Vagina (tissue), 2 donors: ENCODE results near the gene PCDHGB1. TPM values are rescaled to one million over a fixed set of nuclear protein-coding genes. Genes with fewer than 3 reads are reported as not detected.
A peak's percentile ranks its signal among the peaks of the same experiment; 100 is the strongest.
"Not testable (repeated sequence)": the region's sequence is repeated elsewhere in the genome, so short reads cannot be mapped to it uniquely, and the experiment has no call there.

Experiments used
- DNase-seq, 2 donors: peaks; one replicate each; pipeline ENCODE4 v3.0.0-alpha.2; 2017; ENCODE audit errors: extremely low spot score in 2 of 2
- H3K27ac ChIP-seq: fragments of 200-600 bp; sonication (generic); one replicate; pipeline ENCODE4 v1.5.1; 2019
- H3K27me3 ChIP-seq: fragments of 200-600 bp; sonication (generic); one replicate; pipeline ENCODE4 v1.5.1; 2019
- H3K36me3 ChIP-seq, 2 donors: fragments of 200-600 bp; sonication (generic); one replicate each; pipeline ENCODE4 v1.5.1; 2017 to 2019
- H3K4me1 ChIP-seq: fragments of 200-600 bp; sonication (generic); one replicate; pipeline ENCODE4 v1.5.1; 2019
- H3K4me3 ChIP-seq, 2 donors: fragments of 200-600 bp; sonication (generic); 1 replicate in 1 of 2; 2 replicates in 1 of 2; pipeline ENCODE4 v1.5.1; 2016 to 2019
- H3K9me3 ChIP-seq: fragments of 200-600 bp; sonication (generic); one replicate; pipeline ENCODE4 v1.5.1; 2019
- POLR2A ChIP-seq, 2 donors: fragments of 450-650 bp; IDR thresholded peaks; one replicate each; pipeline ENCODE4 v1.6.1; 2017; ENCODE audit warnings: antibody characterized with exemption in 2 of 2, mild to moderate bottlenecking in 2 of 2, moderate library complexity in 2 of 2
- POLR2AphosphoS5 ChIP-seq, 2 donors: sonication (generic); formaldehyde crosslinking; IDR thresholded peaks; one replicate each; pipeline ENCODE4 v1.9.0; 2017; ENCODE audit warnings: antibody characterized with exemption in 2 of 2, mild to moderate bottlenecking in 2 of 2, low read depth in 1 of 2; ENCODE audit not compliant: insufficient read depth in 1 of 2
- intact Hi-C: fragments of 100-400 bp; cut with DNase I; formaldehyde crosslinking; loops from one replicate; pipeline ENCODE4 v1.15.1; 2023
- total RNA-seq: library from RNA; depleted of rRNA; stranded (reverse); fragments of >200 nt; gene quantifications from one replicate; pipeline ENCODE4 v1.2.3, GENCODE V29; 2016
- TF ChIP-seq, protein P1 (sequence below), 3 experiments: fragments of 450-650 bp in 2 of 3; fragments of 200-600 bp in 1 of 3; sonication (generic) in 1 of 3; IDR thresholded peaks; one replicate each; pipeline ENCODE4 v1.5.1; 2017 to 2019; ENCODE audit warnings: antibody characterized with exemption in 3 of 3, mild to moderate bottlenecking in 2 of 3, moderate library complexity in 2 of 3

PCDHGB1 gene
- total RNA-seq, 1 donor from 2014 or later, result 3.9 TPM

DNA sequence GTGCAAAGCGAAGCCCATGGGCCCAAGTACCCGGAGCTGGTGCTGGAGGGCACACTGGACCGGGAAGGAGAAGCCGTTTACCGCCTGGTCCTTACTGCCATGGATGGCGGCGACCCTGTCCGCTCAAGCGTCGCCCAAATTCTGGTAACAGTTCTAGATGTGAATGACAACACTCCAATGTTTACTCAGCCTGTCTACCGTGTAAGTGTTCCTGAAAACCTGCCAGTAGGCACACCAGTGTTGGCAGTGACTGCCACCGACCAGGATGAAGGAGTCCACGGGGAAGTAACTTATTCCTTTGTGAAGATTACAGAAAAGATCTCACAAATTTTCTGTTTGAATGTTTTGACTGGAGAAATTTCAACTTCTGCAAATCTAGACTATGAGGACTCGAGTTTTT lies 24.7 kb downstream of the PCDHGB1 start:
- H3K9me3 ChIP-seq, result peaks cover 89% of the 10 kb centered on the region
- no peaks in the 10 kb centered on the region for H3K4me1 ChIP-seq
- no peaks in the 10 kb centered on the region for H3K27me3 ChIP-seq
- H3K4me3 ChIP-seq, result peak overlapping the region in 1 of 2 donors; percentile 1
- intact Hi-C loops, result no loop called here
- peaks cover 0 to 15% of the 10 kb centered on the region in 2 donors for H3K36me3 ChIP-seq
- no peak overlapping the region for H3K27ac ChIP-seq
- no peak for DNase-seq
- no peak for TF ChIP-seq POLR2A (IDR thresholded peaks at IDR 0.05)
- TF ChIP-seq POLR2AphosphoS5 (IDR thresholded peaks at IDR 0.05; ENCODE audit: insufficient read depth in 1 of 2, low read depth in 1 of 2), result no peak
- TF ChIP-seq, protein P1, sequence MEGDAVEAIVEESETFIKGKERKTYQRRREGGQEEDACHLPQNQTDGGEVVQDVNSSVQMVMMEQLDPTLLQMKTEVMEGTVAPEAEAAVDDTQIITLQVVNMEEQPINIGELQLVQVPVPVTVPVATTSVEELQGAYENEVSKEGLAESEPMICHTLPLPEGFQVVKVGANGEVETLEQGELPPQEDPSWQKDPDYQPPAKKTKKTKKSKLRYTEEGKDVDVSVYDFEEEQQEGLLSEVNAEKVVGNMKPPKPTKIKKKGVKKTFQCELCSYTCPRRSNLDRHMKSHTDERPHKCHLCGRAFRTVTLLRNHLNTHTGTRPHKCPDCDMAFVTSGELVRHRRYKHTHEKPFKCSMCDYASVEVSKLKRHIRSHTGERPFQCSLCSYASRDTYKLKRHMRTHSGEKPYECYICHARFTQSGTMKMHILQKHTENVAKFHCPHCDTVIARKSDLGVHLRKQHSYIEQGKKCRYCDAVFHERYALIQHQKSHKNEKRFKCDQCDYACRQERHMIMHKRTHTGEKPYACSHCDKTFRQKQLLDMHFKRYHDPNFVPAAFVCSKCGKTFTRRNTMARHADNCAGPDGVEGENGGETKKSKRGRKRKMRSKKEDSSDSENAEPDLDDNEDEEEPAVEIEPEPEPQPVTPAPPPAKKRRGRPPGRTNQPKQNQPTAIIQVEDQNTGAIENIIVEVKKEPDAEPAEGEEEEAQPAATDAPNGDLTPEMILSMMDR (IDR thresholded peaks at IDR 0.05), result no peak

DNA sequence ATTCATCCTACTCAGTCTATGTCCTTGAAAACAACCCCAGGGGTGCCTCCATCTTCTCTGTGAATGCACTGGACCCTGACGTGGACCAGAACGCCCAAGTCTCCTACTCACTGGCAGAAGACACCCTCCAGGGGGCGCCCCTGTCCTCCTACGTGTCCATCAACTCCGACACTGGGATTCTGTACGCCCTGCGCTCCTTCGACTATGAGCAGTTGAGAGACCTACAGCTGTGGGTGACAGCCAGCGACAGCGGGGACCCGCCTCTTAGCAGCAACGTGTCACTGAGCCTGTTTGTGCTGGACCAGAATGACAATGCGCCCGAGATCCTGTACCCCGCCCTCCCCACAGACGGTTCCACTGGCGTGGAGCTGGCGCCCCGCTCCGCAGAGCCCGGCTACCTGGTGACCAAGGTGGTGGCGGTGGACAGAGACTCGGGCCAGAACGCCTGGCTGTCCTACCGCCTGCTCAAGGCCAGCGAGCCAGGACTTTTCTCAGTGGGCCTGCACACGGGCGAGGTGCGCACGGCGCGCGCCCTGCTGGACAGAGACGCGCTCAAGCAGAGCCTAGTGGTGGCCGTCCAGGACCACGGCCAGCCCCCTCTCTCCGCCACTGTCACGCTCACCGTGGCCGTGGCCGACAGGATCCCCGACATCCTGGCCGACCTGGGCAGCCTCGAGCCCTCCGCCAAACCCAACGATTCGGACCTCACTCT lies 25.7 kb downstream of the PCDHGB1 start:
- H3K9me3 ChIP-seq, result peaks cover 81% of the 10 kb centered on the region

DNA sequence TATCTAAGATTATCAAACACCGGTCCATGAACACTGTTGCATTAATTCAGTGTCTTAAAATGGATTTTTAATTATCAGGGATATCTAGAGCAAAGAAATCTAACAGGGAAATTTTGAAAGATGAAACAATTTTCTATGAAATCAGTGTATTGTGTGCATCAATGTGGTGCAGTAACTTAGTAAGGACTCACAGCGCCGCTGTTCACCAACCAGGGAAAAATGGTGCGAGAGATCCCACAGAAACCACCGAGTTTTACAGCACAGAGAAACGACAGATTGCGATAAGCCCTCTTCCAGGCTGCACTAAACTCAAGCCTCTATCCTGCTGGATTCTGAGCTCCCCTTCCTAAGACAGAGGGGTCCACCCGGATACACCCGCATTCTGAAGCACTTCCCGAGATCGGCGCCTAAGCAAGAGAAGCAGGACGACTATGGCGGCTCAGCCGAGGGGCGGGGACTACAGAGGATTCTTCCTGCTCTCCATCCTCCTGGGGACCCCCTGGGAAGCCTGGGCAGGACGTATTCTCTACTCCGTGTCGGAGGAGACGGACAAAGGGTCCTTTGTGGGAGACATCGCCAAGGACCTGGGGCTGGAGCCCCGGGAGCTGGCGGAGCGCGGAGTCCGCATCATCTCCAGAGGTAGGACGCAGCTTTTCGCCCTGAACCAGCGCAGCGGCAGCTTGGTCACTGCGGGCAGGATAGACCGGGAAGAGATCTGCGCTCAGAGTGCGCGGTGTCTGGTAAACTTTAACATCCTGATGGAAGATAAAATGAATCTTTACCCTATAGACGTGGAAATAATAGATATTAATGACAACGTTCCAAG lies 32.8 kb downstream of the PCDHGB1 start, which contains the start of gene PCDHGA7:
Gene PCDHGA7 (plus strand): TSS at position 274 of the 826 bp plus-strand sequence. CDS start 158 bp downstream, at position 432.
- Histone ChIP-seq H3K4me3 (peak within 1 kb of the TSS in 1 of 2 donors; percentile 19), H3K27me3 (no peaks in the 10 kb centered on the region), H3K9me3 (peaks cover 64% of the 10 kb centered on the region), H3K4me1 (no peaks in the 10 kb centered on the region), H3K36me3 (peaks cover 0 to 6% of the 10 kb centered on the region in 2 donors), H3K27ac (no peak within 1 kb of the TSS)
- no peak for DNase-seq
- TF ChIP-seq POLR2AphosphoS5 (IDR thresholded peaks at IDR 0.05; ENCODE audit: insufficient read depth in 1 of 2, low read depth in 1 of 2) (no peak), POLR2A (IDR thresholded peaks at IDR 0.05) (no peak)
- TF ChIP-seq, protein P1 (IDR thresholded peaks at IDR 0.05), result no peak
- intact Hi-C loops, result no loop called here

More for the DNA sequence above, 25.7 kb downstream of the PCDHGB1 start:
- DNase-seq, H3K27me3 ChIP-seq, H3K4me3 ChIP-seq, H3K4me1 ChIP-seq, intact Hi-C loops, H3K27ac ChIP-seq: not testable (repeated sequence)
- H3K36me3 ChIP-seq, result peaks cover 0 to 12% of the 10 kb centered on the region in 2 donors

DNA sequence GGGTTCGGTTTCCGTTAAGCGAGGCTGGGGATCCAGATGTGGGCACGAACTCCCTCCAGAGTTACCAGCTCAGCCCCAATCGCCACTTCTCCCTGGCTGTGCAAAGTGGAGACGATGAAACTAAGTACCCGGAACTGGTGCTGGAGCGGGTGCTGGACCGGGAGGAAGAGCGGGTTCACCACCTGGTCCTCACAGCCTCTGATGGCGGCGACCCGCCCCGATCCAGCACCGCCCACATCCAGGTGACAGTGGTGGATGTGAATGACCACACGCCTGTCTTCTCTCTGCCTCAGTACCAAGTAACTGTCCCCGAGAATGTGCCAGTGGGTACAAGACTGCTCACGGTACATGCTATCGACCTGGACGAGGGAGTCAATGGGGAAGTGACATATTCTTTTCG lies 33.4 kb downstream of the PCDHGB1 start:
- no peak for DNase-seq
- no peaks in the 10 kb centered on the region for H3K4me1 ChIP-seq
- H3K27ac ChIP-seq, result no peak overlapping the region
- no peaks in the 10 kb centered on the region for H3K27me3 ChIP-seq
- intact Hi-C loops, result no loop called here
- H3K36me3 ChIP-seq, result peaks cover 0 to 6% of the 10 kb centered on the region in 2 donors
- TF ChIP-seq POLR2AphosphoS5 (IDR thresholded peaks at IDR 0.05; ENCODE audit: insufficient read depth in 1 of 2, low read depth in 1 of 2) (no peak), POLR2A (IDR thresholded peaks at IDR 0.05) (no peak)
- TF ChIP-seq, protein P1 (IDR thresholded peaks at IDR 0.05), result no peak
- no peak overlapping the region for H3K4me3 ChIP-seq
- peaks cover 60% of the 10 kb centered on the region for H3K9me3 ChIP-seq

DNA sequence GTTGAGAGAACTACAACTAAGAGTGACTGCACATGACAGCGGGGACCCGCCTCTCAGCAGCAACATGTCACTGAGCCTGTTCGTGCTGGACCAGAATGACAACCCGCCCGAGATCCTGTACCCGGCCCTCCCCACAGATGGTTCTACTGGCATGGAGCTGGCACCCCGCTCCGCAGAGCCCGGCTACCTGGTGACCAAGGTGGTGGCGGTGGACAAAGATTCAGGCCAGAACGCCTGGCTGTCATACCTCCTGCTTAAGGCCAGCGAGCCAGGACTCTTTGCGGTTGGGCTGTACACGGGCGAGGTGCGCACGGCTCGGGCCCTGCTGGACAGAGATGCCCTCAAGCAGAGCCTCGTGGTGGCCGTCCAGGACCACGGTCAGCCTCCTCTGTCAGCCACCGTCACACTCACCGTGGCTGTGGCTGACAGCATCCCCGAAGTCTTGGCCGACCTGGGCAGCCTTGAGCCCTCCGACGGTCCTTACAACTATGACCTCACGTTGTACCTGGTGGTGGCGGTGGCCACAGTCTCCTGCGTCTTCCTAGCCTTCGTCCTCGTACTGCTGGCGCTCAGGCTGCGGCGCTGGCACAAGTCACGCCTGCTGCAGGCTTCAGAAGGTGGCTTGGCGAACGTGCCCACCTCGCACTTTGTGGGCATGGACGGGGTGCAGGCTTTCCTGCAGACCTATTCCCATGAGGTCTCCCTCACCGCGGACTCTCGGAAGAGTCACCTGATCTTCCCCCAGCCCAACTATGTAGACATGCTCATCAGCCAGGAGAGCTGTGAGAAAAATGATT lies 34.8 kb downstream of the PCDHGB1 start:
- intact Hi-C loops, result no loop called here
- H3K36me3 ChIP-seq, result peaks cover 0 to 6% of the 10 kb centered on the region in 2 donors
- no peak overlapping the region for H3K27ac ChIP-seq
- H3K27me3 ChIP-seq, result no peaks in the 10 kb centered on the region
- DNase-seq, result no peak
- no peaks in the 10 kb centered on the region for H3K4me1 ChIP-seq
- peak overlapping the region in 1 of 2 donors; percentile 10 for H3K4me3 ChIP-seq
- no peak for TF ChIP-seq POLR2AphosphoS5 (IDR thresholded peaks at IDR 0.05; ENCODE audit: insufficient read depth in 1 of 2, low read depth in 1 of 2)
- TF ChIP-seq, protein P1 (IDR thresholded peaks at IDR 0.05), result no peak
- TF ChIP-seq POLR2A (IDR thresholded peaks at IDR 0.05), result no peak
- peaks cover 61% of the 10 kb centered on the region for H3K9me3 ChIP-seq

DNA sequence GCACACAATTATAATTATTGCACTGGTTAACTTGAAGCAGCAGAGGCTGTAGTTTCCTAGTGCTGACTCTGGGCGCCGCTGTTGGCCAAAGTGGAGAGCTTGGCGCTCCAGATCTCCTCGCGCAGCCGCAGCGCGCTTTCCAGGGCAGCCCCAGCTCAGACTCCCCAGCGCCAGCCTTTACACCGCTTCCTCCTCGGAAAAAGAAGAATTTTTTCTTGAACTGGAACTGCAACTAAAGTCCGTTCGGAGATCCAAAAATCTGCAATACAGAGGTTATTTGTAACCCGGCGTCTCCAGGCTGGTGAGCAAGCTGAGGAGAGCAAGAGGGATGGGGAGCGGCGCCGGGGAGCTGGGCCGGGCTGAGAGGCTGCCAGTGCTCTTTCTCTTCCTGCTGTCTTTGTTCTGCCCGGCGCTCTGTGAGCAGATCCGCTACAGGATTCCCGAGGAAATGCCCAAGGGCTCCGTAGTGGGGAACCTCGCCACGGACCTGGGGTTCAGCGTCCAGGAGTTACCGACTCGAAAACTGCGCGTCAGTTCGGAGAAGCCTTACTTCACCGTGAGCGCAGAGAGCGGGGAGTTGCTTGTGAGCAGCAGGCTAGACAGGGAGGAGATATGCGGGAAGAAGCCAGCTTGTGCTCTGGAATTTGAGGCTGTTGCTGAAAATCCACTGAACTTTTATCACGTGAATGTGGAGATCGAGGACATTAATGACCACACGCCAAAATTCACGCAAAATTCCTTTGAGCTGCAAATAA lies 37.8 kb downstream of the PCDHGB1 start, which contains the start of gene PCDHGB4:
Gene PCDHGB4 (plus strand): TSS at position 142 of the 755 bp plus-strand sequence. CDS start 187 bp downstream, at position 329.
- intact Hi-C loops, H3K4me3 ChIP-seq, H3K27me3 ChIP-seq, H3K36me3 ChIP-seq, H3K27ac ChIP-seq, H3K4me1 ChIP-seq, DNase-seq: not testable (repeated sequence)
- peaks cover 69% of the 10 kb centered on the region for H3K9me3 ChIP-seq
